ENCODE measurements around the gene ITGA6.

Gene ITGA6

DNA sequence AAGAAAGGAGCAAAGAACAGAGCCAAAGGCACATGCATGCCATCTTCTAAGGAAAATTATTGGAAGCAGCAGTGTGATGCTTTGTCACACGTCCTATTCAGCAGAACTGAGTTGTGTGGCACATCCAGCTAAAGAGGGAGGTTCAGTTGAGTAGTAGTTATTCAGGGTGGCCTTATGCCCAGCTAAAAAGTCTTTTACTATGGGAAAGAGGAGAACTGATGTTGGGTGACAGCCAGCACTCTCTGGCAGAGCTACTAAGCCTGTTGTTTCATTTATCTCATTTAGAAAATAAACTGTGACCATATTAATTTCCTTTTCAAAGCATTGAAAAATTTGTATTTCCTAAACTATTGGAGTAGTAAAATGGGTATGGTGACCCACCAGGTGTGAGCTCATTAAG lies 18.5 kb downstream of the ITGA6 start:
- Histone ChIP-seq H3K27ac (no peak overlapping the region), H3K36me3 (replicated peaks) (no peaks in the 10 kb centered on the region), H3K4me3 (ENCODE audit: low read depth, low read length) (no peak overlapping the region), H3K27me3 (replicated peaks) (no peaks in the 10 kb centered on the region)
- in situ Hi-C loops (cut with HindIII; ENCODE audit: low pct_ligation_motif_present, low sequenced_read_pairs), result loop anchor here (25.0 kb wide), 1 partner anchor 259 kb away; no protein-coding TSS in a partner anchor
- no peak for TF ChIP-seq CTCF (IDR thresholded peaks at IDR 0.05; ENCODE audit: low read depth, low read length, missing control alignments)
- DNase-seq, result no peak

- no peaks in the 10 kb centered on the region for H3K27me3 ChIP-seq (replicated peaks)
- no peak for TF ChIP-seq CTCF (IDR thresholded peaks at IDR 0.05; ENCODE audit: low read depth, low read length, missing control alignments)
- in situ Hi-C loops (cut with HindIII; ENCODE audit: low pct_ligation_motif_present, low sequenced_read_pairs), result loop anchor here (25.0 kb wide), 1 partner anchor 259 kb away; no protein-coding TSS in a partner anchor
- no peak overlapping the region for H3K4me3 ChIP-seq (ENCODE audit: low read depth, low read length)
- DNase-seq, result no peak
- no peak overlapping the region for H3K27ac ChIP-seq
- no peaks in the 10 kb centered on the region for H3K36me3 ChIP-seq (replicated peaks)
Measured at GRCh38 chr2:172446474-172447063, 19.2 kb downstream of the ITGA6 start.

- Histone ChIP-seq H3K27ac (no peak overlapping the region), H3K4me3 (ENCODE audit: low read depth, low read length) (no peak overlapping the region), H3K36me3 (replicated peaks) (no peaks in the 10 kb centered on the region), H3K27me3 (replicated peaks) (no peaks in the 10 kb centered on the region)
- in situ Hi-C loops (cut with HindIII; ENCODE audit: low pct_ligation_motif_present, low sequenced_read_pairs), result loop anchor here (25.0 kb wide), 1 partner anchor 261 kb away; no protein-coding TSS in a partner anchor
- no peak for DNase-seq
- TF ChIP-seq CTCF (IDR thresholded peaks at IDR 0.05; ENCODE audit: low read depth, low read length, missing control alignments), result no peak
Measured at GRCh38 chr2:172447811-172448493, 20.6 kb downstream of the ITGA6 start.

DNA sequence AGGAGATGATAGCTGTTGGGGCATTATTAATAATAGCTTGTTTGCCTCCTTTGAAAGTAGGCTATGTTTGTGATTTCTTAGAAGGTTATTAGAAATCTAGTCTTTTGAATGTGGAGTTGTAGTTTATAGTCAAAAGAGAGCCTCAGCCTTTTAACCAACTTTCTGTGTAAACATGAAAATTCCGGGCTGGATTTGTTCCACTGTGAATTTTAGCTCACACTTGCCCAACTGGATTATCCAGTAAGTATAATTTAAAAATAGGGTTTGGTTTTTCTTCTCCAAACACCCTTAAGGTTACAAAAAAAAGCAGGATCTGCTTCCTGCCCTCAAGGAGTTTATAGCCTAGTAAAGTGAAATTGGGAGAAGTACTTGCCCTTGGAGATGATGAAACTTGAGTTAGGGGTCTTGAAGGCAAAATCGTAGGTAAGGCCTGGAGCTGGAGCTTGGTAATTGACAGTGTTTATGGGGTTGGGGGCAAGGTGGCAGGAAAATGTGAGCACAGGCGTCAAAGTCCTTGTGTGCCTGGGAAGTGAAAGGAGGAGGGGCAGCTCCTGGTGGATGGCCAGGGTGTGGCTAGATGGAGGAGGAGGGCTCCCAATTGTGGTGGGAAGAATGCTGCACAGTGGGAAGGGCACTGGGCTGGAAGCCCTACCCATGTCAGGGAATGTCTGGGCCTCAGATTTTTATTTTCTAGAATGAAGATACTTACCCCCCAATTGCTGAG lies 21.3 kb downstream of the ITGA6 start:
- no peak for DNase-seq
- Histone ChIP-seq H3K4me3 (ENCODE audit: low read depth, low read length) (no peak overlapping the region), H3K27ac (no peak overlapping the region), H3K27me3 (replicated peaks) (no peaks in the 10 kb centered on the region), H3K36me3 (replicated peaks) (no peaks in the 10 kb centered on the region)
- in situ Hi-C loops (cut with HindIII; ENCODE audit: low pct_ligation_motif_present, low sequenced_read_pairs), result loop anchor here (25.0 kb wide), 1 partner anchor 261 kb away; no protein-coding TSS in a partner anchor
- no peak for TF ChIP-seq CTCF (IDR thresholded peaks at IDR 0.05; ENCODE audit: low read depth, low read length, missing control alignments)

- no peak for DNase-seq
- in situ Hi-C loops (cut with HindIII; ENCODE audit: low pct_ligation_motif_present, low sequenced_read_pairs), result loop anchor here (25.0 kb wide), 1 partner anchor 263 kb away; no protein-coding TSS in a partner anchor
- TF ChIP-seq CTCF (IDR thresholded peaks at IDR 0.05; ENCODE audit: low read depth, low read length, missing control alignments), result no peak
- Histone ChIP-seq H3K36me3 (replicated peaks) (no peaks in the 10 kb centered on the region), H3K27me3 (replicated peaks) (no peaks in the 10 kb centered on the region), H3K4me3 (ENCODE audit: low read depth, low read length) (no peak overlapping the region), H3K27ac (no peak overlapping the region)
Measured at GRCh38 chr2:172449911-172450550, 22.6 kb downstream of the ITGA6 start.

All from brain microvascular endothelial cell (primary cell).